Measurements from ENCODE around the gene RAVER2.

DNA sequence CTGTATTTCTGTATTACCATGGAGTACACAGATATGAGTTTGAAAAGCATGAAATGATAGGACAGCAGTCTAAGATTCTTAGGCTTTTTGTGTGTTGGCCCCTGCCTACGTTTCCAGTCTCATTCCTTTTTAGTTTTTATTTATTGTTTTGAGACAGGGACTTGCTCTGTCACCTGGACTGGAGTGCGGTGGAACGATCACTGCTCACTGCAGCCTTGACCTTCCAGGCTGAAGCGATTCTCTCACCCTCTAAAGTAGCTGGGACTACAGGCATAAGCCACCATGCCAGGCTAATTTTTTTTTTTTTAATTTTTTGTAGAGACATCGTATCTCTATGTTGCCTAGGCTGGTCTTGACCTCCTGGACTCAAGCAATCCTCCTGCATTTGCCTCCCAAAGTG, 3.8 kb downstream of the RAVER2 start:
- TF ChIP-seq POLR2AphosphoS5 (IDR thresholded peaks at IDR 0.05) (no peak), EP300 (IDR thresholded peaks at IDR 0.05; ENCODE audit: low read depth) (no peak)
- TF ChIP-seq, protein P1, sequence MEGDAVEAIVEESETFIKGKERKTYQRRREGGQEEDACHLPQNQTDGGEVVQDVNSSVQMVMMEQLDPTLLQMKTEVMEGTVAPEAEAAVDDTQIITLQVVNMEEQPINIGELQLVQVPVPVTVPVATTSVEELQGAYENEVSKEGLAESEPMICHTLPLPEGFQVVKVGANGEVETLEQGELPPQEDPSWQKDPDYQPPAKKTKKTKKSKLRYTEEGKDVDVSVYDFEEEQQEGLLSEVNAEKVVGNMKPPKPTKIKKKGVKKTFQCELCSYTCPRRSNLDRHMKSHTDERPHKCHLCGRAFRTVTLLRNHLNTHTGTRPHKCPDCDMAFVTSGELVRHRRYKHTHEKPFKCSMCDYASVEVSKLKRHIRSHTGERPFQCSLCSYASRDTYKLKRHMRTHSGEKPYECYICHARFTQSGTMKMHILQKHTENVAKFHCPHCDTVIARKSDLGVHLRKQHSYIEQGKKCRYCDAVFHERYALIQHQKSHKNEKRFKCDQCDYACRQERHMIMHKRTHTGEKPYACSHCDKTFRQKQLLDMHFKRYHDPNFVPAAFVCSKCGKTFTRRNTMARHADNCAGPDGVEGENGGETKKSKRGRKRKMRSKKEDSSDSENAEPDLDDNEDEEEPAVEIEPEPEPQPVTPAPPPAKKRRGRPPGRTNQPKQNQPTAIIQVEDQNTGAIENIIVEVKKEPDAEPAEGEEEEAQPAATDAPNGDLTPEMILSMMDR (IDR thresholded peaks at IDR 0.05) = no peak
